Left lung (tissue), 10 donors: ENCODE data around the gene ICAM4. TPM values are rescaled to one million over a fixed set of nuclear protein-coding genes. Genes with fewer than 3 reads are reported as not detected.

ENCODE experiments used
- ATAC-seq: fragments of 200-7000 bp; cut with Tn5 transposase; one replicate; pipeline ENCODE4 v1.9.1; 2020; ENCODE audit warnings: moderate library complexity
- DNase-seq, 4 donors: peaks; one replicate each; pipeline ENCODE4 v3.0.0-alpha.2; 2013 to 2020
- H3K27ac ChIP-seq, 2 donors: fragments of 200-600 bp; sonication (generic) in 1 of 2; one replicate each; pipeline versions ENCODE4 v1.5.0 to v1.8.0; 2020 to 2021
- H3K27me3 ChIP-seq, 2 donors: fragments of 200-600 bp; sonication (generic) in 1 of 2; one replicate each; pipeline versions ENCODE4 v1.5.0 to v1.8.0; 2020 to 2021
- H3K36me3 ChIP-seq, 2 donors: fragments of 200-600 bp; sonication (generic) in 1 of 2; one replicate each; pipeline versions ENCODE4 v1.5.0 to v1.8.0; 2020 to 2021
- H3K4me1 ChIP-seq, 2 donors: fragments of 200-600 bp; one replicate each; pipeline ENCODE4 v1.8.0; 2021
- H3K4me3 ChIP-seq, 2 donors: fragments of 200-600 bp; sonication (generic) in 1 of 2; one replicate each; pipeline versions ENCODE4 v1.5.0 to v1.8.0; 2020 to 2021; ENCODE audit warnings: mild to moderate bottlenecking in 1 of 2
- H3K9me3 ChIP-seq, 2 donors: fragments of 200-600 bp; sonication (generic) in 1 of 2; one replicate each; pipeline versions ENCODE4 v1.5.0 to v1.8.0; 2020 to 2021
- intact Hi-C, 2 donors: fragments of 100-400 bp; cut with DNase I; formaldehyde crosslinking; loops; one replicate each; pipeline versions ENCODE4 v1.11.2 to v1.14.2; 2022
- polyA plus RNA-seq, 6 donors: library from polyadenylated mRNA; unstranded; fragments of 120-200 nt; gene quantifications; one replicate each; pipeline ENCODE4 v1.2.1, GENCODE V29; 2013; ENCODE audit not compliant: insufficient read length in 6 of 6
- total RNA-seq, 2 donors: library from RNA; stranded (reverse); fragmentation: NEBNext Ultra II Directional; extraction: Animal tissue kit (Norgen Biotek cat#: 25700); gene quantifications; one replicate each; pipeline ENCODE4 v1.2.1, GENCODE V29; 2021
- TF ChIP-seq, protein P1 (sequence below), 2 donors: fragments of 200-600 bp; sonication (generic) in 1 of 2; IDR thresholded peaks; one replicate each; pipeline versions ENCODE4 v1.5.0 to v1.8.0; 2021; ENCODE audit warnings: antibody characterized with exemption in 2 of 2
- donor health status: DM: no; HTN: yes; CAD: no.
- donor health status: DM: no; HTN: no; CAD: no.

Gene ICAM4
- total and polyA plus RNA-seq, 8 donors, result 4.5 to 25.3 (median 14.7) TPM

DNA sequence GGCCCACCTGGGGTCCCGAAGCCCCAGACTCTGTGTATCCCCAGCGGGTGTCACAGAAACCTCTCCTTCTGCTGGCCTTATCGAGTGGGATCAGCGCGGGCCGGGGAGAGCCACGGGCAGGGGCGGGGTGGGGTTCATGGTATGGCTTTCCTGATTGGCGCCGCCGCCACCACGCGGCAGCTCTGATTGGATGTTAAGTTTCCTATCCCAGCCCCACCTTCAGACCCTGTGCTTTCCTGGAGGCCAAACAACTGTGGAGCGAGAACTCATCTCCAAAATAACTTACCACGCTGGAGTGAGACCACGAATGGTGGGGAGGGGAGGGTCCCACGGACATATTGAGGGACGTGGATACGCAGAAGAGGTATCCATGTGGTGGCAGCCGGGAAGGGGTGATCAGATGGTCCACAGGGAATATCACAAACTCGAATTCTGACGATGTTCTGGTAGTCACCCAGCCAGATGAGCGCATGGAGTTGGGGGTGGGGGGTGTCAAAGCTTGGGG is 2.0 kb downstream of the ICAM4 start:
- no peaks in the 10 kb centered on the region for H3K9me3 ChIP-seq
- H3K4me1 ChIP-seq, result peaks cover 47 to 99% of the 10 kb centered on the region in 2 donors
- intact Hi-C loops, result no loop called here
- H3K4me3 ChIP-seq, result peak overlapping the region; percentile 48
- peak overlapping the region; percentile 2 to 33 for H3K27ac ChIP-seq
- ATAC-seq, result peak; percentile 6
- H3K36me3 ChIP-seq, result peaks cover 0 to 26% of the 10 kb centered on the region in 2 donors
- H3K27me3 ChIP-seq, result peaks cover 14 to 65% of the 10 kb centered on the region in 2 donors
- TF ChIP-seq, protein P1, sequence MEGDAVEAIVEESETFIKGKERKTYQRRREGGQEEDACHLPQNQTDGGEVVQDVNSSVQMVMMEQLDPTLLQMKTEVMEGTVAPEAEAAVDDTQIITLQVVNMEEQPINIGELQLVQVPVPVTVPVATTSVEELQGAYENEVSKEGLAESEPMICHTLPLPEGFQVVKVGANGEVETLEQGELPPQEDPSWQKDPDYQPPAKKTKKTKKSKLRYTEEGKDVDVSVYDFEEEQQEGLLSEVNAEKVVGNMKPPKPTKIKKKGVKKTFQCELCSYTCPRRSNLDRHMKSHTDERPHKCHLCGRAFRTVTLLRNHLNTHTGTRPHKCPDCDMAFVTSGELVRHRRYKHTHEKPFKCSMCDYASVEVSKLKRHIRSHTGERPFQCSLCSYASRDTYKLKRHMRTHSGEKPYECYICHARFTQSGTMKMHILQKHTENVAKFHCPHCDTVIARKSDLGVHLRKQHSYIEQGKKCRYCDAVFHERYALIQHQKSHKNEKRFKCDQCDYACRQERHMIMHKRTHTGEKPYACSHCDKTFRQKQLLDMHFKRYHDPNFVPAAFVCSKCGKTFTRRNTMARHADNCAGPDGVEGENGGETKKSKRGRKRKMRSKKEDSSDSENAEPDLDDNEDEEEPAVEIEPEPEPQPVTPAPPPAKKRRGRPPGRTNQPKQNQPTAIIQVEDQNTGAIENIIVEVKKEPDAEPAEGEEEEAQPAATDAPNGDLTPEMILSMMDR (IDR thresholded peaks at IDR 0.05), result no peak
- peak in 3 of 4 donors; percentile 52 to 82 (median 76) for DNase-seq

- peak; percentile 52 to 85 (median 66) for DNase-seq
- H3K4me3 ChIP-seq, result peak overlapping the region; percentile 48
- peaks cover 19 to 71% of the 10 kb centered on the region in 2 donors for H3K27me3 ChIP-seq
- peak overlapping the region; percentile 2 to 33 for H3K27ac ChIP-seq
- H3K36me3 ChIP-seq, result peaks cover 0 to 20% of the 10 kb centered on the region in 2 donors
- peak; percentile 4 for ATAC-seq
- H3K9me3 ChIP-seq, result no peaks in the 10 kb centered on the region
- intact Hi-C loops, result no loop called here
- TF ChIP-seq, protein P1 (IDR thresholded peaks at IDR 0.05), result no peak
- peaks cover 47 to 98% of the 10 kb centered on the region in 2 donors for H3K4me1 ChIP-seq
These were observed 2.5 kb downstream of the ICAM4 start for GRCh38 chr19:10289167-10289835.

GRCh38 chr19:10289836-10290356 is 3.1 kb downstream of the ICAM4 start, which contains the start of gene ICAM5:
Gene ICAM5 (plus strand): TSS chr19:10289952. CDS start chr19:10290044, 92 bp downstream.
- ATAC-seq, result peak; percentile 0

DNA sequence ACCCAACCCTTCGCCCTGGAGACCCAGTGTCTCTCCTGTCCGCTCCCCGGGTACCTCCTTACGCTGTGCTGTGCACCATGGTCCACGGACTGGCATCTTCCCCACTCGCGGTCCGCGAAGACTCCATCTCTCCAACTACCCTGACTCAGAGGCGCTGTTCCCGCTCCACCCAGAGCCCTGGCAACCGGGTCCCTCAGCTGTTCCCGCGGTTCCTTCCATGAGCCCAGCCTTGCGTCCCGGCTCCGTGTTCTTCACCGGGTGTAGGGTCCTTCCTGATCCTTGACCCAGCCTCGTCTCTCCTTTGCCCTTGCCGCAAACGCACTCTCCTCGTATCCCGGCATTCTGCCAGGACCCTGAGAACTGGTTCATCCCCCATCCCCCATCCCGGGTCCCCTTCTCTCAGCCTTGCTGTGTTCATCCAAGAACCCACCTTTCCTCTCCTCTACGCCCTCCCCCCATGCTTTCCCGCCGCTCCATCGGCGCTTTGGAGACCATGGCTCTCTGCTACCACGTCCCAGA is 3.7 kb downstream of the ICAM4 start:
- H3K27me3 ChIP-seq, result peaks cover 30 to 83% of the 10 kb centered on the region in 2 donors
- intact Hi-C loops, result no loop called here

More at GRCh38 chr19:10289836-10290356, 3.1 kb downstream of the ICAM4 start, which contains the start of gene ICAM5:
- peak within 1 kb of the TSS; percentile 18 to 33 for H3K27ac ChIP-seq
- TF ChIP-seq, protein P1 (IDR thresholded peaks at IDR 0.05), result no peak
- peak in 2 of 4 donors; percentile 50 to 86 for DNase-seq
- intact Hi-C loops, result no loop called here
- H3K9me3 ChIP-seq, result no peaks in the 10 kb centered on the region
- H3K36me3 ChIP-seq, result peaks cover 0 to 14% of the 10 kb centered on the region in 2 donors
- peaks cover 25 to 77% of the 10 kb centered on the region in 2 donors for H3K27me3 ChIP-seq
- H3K4me1 ChIP-seq, result peaks cover 47 to 98% of the 10 kb centered on the region in 2 donors
- H3K4me3 ChIP-seq, result peak within 1 kb of the TSS; percentile 48

More for the DNA sequence above, 3.7 kb downstream of the ICAM4 start:
- ATAC-seq, result no peak
- Histone ChIP-seq H3K4me3 (peak overlapping the region; percentile 48), H3K27ac (no peak overlapping the region), H3K9me3 (no peaks in the 10 kb centered on the region), H3K36me3 (peaks cover 0 to 9% of the 10 kb centered on the region in 2 donors), H3K4me1 (peaks cover 45 to 98% of the 10 kb centered on the region in 2 donors)
- TF ChIP-seq, protein P1 (IDR thresholded peaks at IDR 0.05), result no peak
- peak in 1 of 4 donors; percentile 71 for DNase-seq
